ENCODE data around the gene ANK3. TPM values are rescaled to one million over a fixed set of nuclear protein-coding genes. Genes with fewer than 3 reads are reported as not detected.

ANK3 gene
- total RNA-seq, 3 donors from 2014 or later: 10.2 to 93.2 (median 57.4) TPM

GRCh38 chr10:60414111-60414510, 24.4 kb upstream of the ANK3 start:
- Histone ChIP-seq H3K9me3 (no peaks in the 10 kb centered on the region), H3K4me1 (no peaks in the 10 kb centered on the region), H3K36me3 (no peaks in the 10 kb centered on the region), H3K4me3 (no peak overlapping the region), H3K27me3 (no peaks in the 10 kb centered on the region), H3K27ac (no peak overlapping the region)
- no peak for DNase-seq (ENCODE audit: low spot score in 2 of 2)
- TF ChIP-seq POLR2AphosphoS5 (IDR thresholded peaks at IDR 0.05) (no peak), POLR2A (IDR thresholded peaks at IDR 0.05) (no peak)
- TF ChIP-seq, protein P1, sequence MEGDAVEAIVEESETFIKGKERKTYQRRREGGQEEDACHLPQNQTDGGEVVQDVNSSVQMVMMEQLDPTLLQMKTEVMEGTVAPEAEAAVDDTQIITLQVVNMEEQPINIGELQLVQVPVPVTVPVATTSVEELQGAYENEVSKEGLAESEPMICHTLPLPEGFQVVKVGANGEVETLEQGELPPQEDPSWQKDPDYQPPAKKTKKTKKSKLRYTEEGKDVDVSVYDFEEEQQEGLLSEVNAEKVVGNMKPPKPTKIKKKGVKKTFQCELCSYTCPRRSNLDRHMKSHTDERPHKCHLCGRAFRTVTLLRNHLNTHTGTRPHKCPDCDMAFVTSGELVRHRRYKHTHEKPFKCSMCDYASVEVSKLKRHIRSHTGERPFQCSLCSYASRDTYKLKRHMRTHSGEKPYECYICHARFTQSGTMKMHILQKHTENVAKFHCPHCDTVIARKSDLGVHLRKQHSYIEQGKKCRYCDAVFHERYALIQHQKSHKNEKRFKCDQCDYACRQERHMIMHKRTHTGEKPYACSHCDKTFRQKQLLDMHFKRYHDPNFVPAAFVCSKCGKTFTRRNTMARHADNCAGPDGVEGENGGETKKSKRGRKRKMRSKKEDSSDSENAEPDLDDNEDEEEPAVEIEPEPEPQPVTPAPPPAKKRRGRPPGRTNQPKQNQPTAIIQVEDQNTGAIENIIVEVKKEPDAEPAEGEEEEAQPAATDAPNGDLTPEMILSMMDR (IDR thresholded peaks at IDR 0.05): no peak
- intact Hi-C loops (cut with DNase I; ENCODE audit: low total_unique reads): no loop called here

GRCh38 chr10:60413306-60414012, 23.8 kb upstream of the ANK3 start:
- no peak overlapping the region for H3K4me3 ChIP-seq
- no peak for DNase-seq (ENCODE audit: low spot score in 2 of 2)
- no peaks in the 10 kb centered on the region for H3K36me3 ChIP-seq
- H3K4me1 ChIP-seq: no peaks in the 10 kb centered on the region
- TF ChIP-seq, protein P1 (IDR thresholded peaks at IDR 0.05): no peak
- TF ChIP-seq POLR2AphosphoS5 (IDR thresholded peaks at IDR 0.05) (no peak), POLR2A (IDR thresholded peaks at IDR 0.05) (no peak)
- intact Hi-C loops (cut with DNase I; ENCODE audit: low total_unique reads): no loop called here
- no peak overlapping the region for H3K27ac ChIP-seq
- H3K27me3 ChIP-seq: no peaks in the 10 kb centered on the region
- no peaks in the 10 kb centered on the region for H3K9me3 ChIP-seq

- TF ChIP-seq POLR2AphosphoS5 (IDR thresholded peaks at IDR 0.05) (no peak), POLR2A (IDR thresholded peaks at IDR 0.05) (no peak)
- TF ChIP-seq, protein P1 (IDR thresholded peaks at IDR 0.05): no peak
- DNase-seq (ENCODE audit: low spot score in 2 of 2): no peak
- intact Hi-C loops (cut with DNase I; ENCODE audit: low total_unique reads): no loop called here
- Histone ChIP-seq H3K9me3 (no peaks in the 10 kb centered on the region), H3K27ac (no peak overlapping the region), H3K4me1 (no peaks in the 10 kb centered on the region), H3K36me3 (no peaks in the 10 kb centered on the region), H3K27me3 (no peaks in the 10 kb centered on the region), H3K4me3 (no peak overlapping the region)
Measured at GRCh38 chr10:60410970-60411369, 21.3 kb upstream of the ANK3 start.

- no peaks in the 10 kb centered on the region for H3K27me3 ChIP-seq
- intact Hi-C loops (cut with DNase I; ENCODE audit: low total_unique reads): no loop called here
- no peak for DNase-seq (ENCODE audit: low spot score in 2 of 2)
- no peak overlapping the region for H3K27ac ChIP-seq
- H3K4me3 ChIP-seq: no peak overlapping the region
- no peaks in the 10 kb centered on the region for H3K36me3 ChIP-seq
- TF ChIP-seq POLR2A (IDR thresholded peaks at IDR 0.05) (no peak), POLR2AphosphoS5 (IDR thresholded peaks at IDR 0.05) (no peak)
- TF ChIP-seq, protein P1 (IDR thresholded peaks at IDR 0.05): no peak
- H3K4me1 ChIP-seq: no peaks in the 10 kb centered on the region
- no peaks in the 10 kb centered on the region for H3K9me3 ChIP-seq
Measured at GRCh38 chr10:60409202-60409601, 19.5 kb upstream of the ANK3 start.

GRCh38 chr10:60406182-60406581, 16.5 kb upstream of the ANK3 start:
- H3K9me3 ChIP-seq: peaks cover 0 to 3% of the 10 kb centered on the region in 2 donors
- H3K4me1 ChIP-seq: no peaks in the 10 kb centered on the region
- TF ChIP-seq POLR2AphosphoS5 (IDR thresholded peaks at IDR 0.05) (no peak), POLR2A (IDR thresholded peaks at IDR 0.05) (no peak)
- TF ChIP-seq, protein P1 (IDR thresholded peaks at IDR 0.05): no peak
- H3K27me3 ChIP-seq: no peaks in the 10 kb centered on the region
- H3K36me3 ChIP-seq: no peaks in the 10 kb centered on the region
- no peak overlapping the region for H3K27ac ChIP-seq
- no peak overlapping the region for H3K4me3 ChIP-seq
- intact Hi-C loops (cut with DNase I; ENCODE audit: low total_unique reads): no loop called here
- DNase-seq (ENCODE audit: low spot score in 2 of 2): no peak

Data from breast epithelium (tissue), 4 donors.